Measurements from ENCODE around the gene PYCR2.
A peak's percentile ranks its signal among the peaks of the same experiment; 100 is the strongest.
"Not testable (repeated sequence)": the region's sequence is repeated elsewhere in the genome, so short reads cannot be mapped to it uniquely, and the experiment has no call there.

The PYCR2 gene

GRCh38 chr1:225941942-225942222 lies 17.8 kb upstream of the PYCR2 start:
- no peak for DNase-seq

GRCh38 chr1:225941187-225941941 lies 17.3 kb upstream of the PYCR2 start, which contains the start of gene LEFTY2:
Gene LEFTY2, minus strand, starts transcription at chr1:225941220. Its CDS starts 80 bp downstream, at chr1:225941140.
- no peak for DNase-seq

- no peak for DNase-seq
These were observed 16.5 kb upstream of the PYCR2 start for GRCh38 chr1:225940385-225941151.

- not testable (repeated sequence) for DNase-seq
These were observed 15.9 kb upstream of the PYCR2 start for GRCh38 chr1:225939939-225940310.

GRCh38 chr1:225939097-225939938 lies 15.3 kb upstream of the PYCR2 start:
- DNase-seq = not testable (repeated sequence)

- DNase-seq = no peak
These were observed 13.3 kb upstream of the PYCR2 start for GRCh38 chr1:225937048-225937968.

GRCh38 chr1:225936523-225936922 lies 12.5 kb upstream of the PYCR2 start:
- DNase-seq = no peak

GRCh38 chr1:225936086-225936485 lies 12.0 kb upstream of the PYCR2 start:
- not testable (repeated sequence) for DNase-seq

GRCh38 chr1:225934711-225935110 lies 10.7 kb upstream of the PYCR2 start:
- DNase-seq = no peak

GRCh38 chr1:225933072-225933471 lies 9.0 kb upstream of the PYCR2 start:
- no peak for DNase-seq

GRCh38 chr1:225931270-225932136 lies 7.5 kb upstream of the PYCR2 start:
- DNase-seq = no peak

GRCh38 chr1:225930566-225930965 lies 6.5 kb upstream of the PYCR2 start:
- DNase-seq = no peak

- DNase-seq = not testable (repeated sequence)
These were observed 5.4 kb upstream of the PYCR2 start for GRCh38 chr1:225929462-225929861.

- no peak for DNase-seq
These were observed 4.4 kb upstream of the PYCR2 start for GRCh38 chr1:225928186-225929175.

- DNase-seq = no peak
These were observed 2.6 kb upstream of the PYCR2 start for GRCh38 chr1:225926551-225927113.

GRCh38 chr1:225923381-225923691 lies 714 bp downstream of the PYCR2 start:
- DNase-seq = no peak

- no peak for DNase-seq
These were observed 2.0 kb downstream of the PYCR2 start for GRCh38 chr1:225921734-225922709.

GRCh38 chr1:225919906-225920305 lies 4.1 kb downstream of the PYCR2 start:
- peak; percentile 35 for DNase-seq

- no peak for DNase-seq
These were observed 5.8 kb downstream of the PYCR2 start for GRCh38 chr1:225918280-225918679.

Data from NCI-H1436 (cell line).